ENCODE results near the gene LCA5.

Gene LCA5

GRCh38 chr6:79568996-79569395 is 31.8 kb upstream of the LCA5 start:
- TF ChIP-seq CTCF (IDR thresholded peaks at IDR 0.05; ENCODE audit: low read depth, low read length) (no peak), EZH2phosphoT487 (IDR thresholded peaks at IDR 0.05; ENCODE audit: low read depth) (no peak)
- Histone ChIP-seq H4K20me1 (ENCODE audit: insufficient read depth, low read length) (no peaks in the 10 kb centered on the region), H3K79me2 (ENCODE audit: low read length) (no peaks in the 10 kb centered on the region), H3K36me3 (replicated peaks; ENCODE audit: low read depth, low read length) (no peaks in the 10 kb centered on the region), H3K9me3 (ENCODE audit: insufficient read depth, low read length) (no peaks in the 10 kb centered on the region), H3K4me1 (ENCODE audit: low read length) (peaks cover 4% of the 10 kb centered on the region; the same call in 1 of the 2 replicates), H2AFZ (ENCODE audit: low read depth, low read length) (no peak overlapping the region), H3K9ac (ENCODE audit: low read length) (no peak overlapping the region), H3K4me2 (ENCODE audit: low read length) (no peak overlapping the region), H3K27me3 (ENCODE audit: low read depth, low read length) (no peaks in the 10 kb centered on the region), H3K27ac (ENCODE audit: low read length) (no peak overlapping the region), H3K4me3 (ENCODE audit: low read length) (no peak overlapping the region)

- H3K79me2 ChIP-seq (ENCODE audit: low read length), result no peaks in the 10 kb centered on the region
- H3K4me3 ChIP-seq (ENCODE audit: low read length), result no peak overlapping the region
- no peaks in the 10 kb centered on the region for H3K36me3 ChIP-seq (replicated peaks; ENCODE audit: low read depth, low read length)
- no peaks in the 10 kb centered on the region for H3K27me3 ChIP-seq (ENCODE audit: low read depth, low read length)
- no peaks in the 10 kb centered on the region for H3K4me1 ChIP-seq (ENCODE audit: low read length)
- no peak overlapping the region for H3K9ac ChIP-seq (ENCODE audit: low read length)
- no peaks in the 10 kb centered on the region for H3K9me3 ChIP-seq (ENCODE audit: insufficient read depth, low read length)
- TF ChIP-seq EZH2phosphoT487 (IDR thresholded peaks at IDR 0.05; ENCODE audit: low read depth), result no peak
- no peak for TF ChIP-seq CTCF (IDR thresholded peaks at IDR 0.05; ENCODE audit: low read depth, low read length)
- no peak overlapping the region for H2AFZ ChIP-seq (ENCODE audit: low read depth, low read length)
- H3K4me2 ChIP-seq (ENCODE audit: low read length), result no peak overlapping the region
- no peak overlapping the region for H3K27ac ChIP-seq (ENCODE audit: low read length)
- H4K20me1 ChIP-seq (ENCODE audit: insufficient read depth, low read length), result no peaks in the 10 kb centered on the region
Observed at GRCh38 chr6:79564636-79565035, 27.4 kb upstream of the LCA5 start.

GRCh38 chr6:79559706-79560105 is 22.5 kb upstream of the LCA5 start:
- H3K79me2 ChIP-seq (ENCODE audit: low read length), result no peaks in the 10 kb centered on the region
- no peaks in the 10 kb centered on the region for H4K20me1 ChIP-seq (ENCODE audit: insufficient read depth, low read length)
- H3K36me3 ChIP-seq (replicated peaks; ENCODE audit: low read depth, low read length), result no peaks in the 10 kb centered on the region
- no peak overlapping the region for H2AFZ ChIP-seq (ENCODE audit: low read depth, low read length)
- no peak overlapping the region for H3K4me2 ChIP-seq (ENCODE audit: low read length)
- H3K27me3 ChIP-seq (ENCODE audit: low read depth, low read length), result no peaks in the 10 kb centered on the region
- H3K4me3 ChIP-seq (ENCODE audit: low read length), result no peak overlapping the region
- H3K9me3 ChIP-seq (ENCODE audit: insufficient read depth, low read length), result no peaks in the 10 kb centered on the region
- no peaks in the 10 kb centered on the region; the same call in 1 of the 2 replicates for H3K4me1 ChIP-seq (ENCODE audit: low read length)
- no peak for TF ChIP-seq CTCF (IDR thresholded peaks at IDR 0.05; ENCODE audit: low read depth, low read length)
- H3K9ac ChIP-seq (ENCODE audit: low read length), result no peak overlapping the region
- no peak overlapping the region for H3K27ac ChIP-seq (ENCODE audit: low read length)

- no peak overlapping the region for H3K4me3 ChIP-seq (ENCODE audit: low read length)
- no peak overlapping the region for H3K27ac ChIP-seq (ENCODE audit: low read length)
- H3K9me3 ChIP-seq (ENCODE audit: insufficient read depth, low read length), result no peaks in the 10 kb centered on the region
- H3K4me1 ChIP-seq (ENCODE audit: low read length), result peaks cover 5% of the 10 kb centered on the region
- H4K20me1 ChIP-seq (ENCODE audit: insufficient read depth, low read length), result no peaks in the 10 kb centered on the region
- H2AFZ ChIP-seq (ENCODE audit: low read depth, low read length), result no peak overlapping the region
- H3K79me2 ChIP-seq (ENCODE audit: low read length), result no peaks in the 10 kb centered on the region
- H3K27me3 ChIP-seq (ENCODE audit: low read depth, low read length), result no peaks in the 10 kb centered on the region
- no peaks in the 10 kb centered on the region for H3K36me3 ChIP-seq (replicated peaks; ENCODE audit: low read depth, low read length)
- no peak for TF ChIP-seq CTCF (IDR thresholded peaks at IDR 0.05; ENCODE audit: low read depth, low read length)
- no peak for TF ChIP-seq EZH2phosphoT487 (IDR thresholded peaks at IDR 0.05; ENCODE audit: low read depth)
- no peak overlapping the region for H3K4me2 ChIP-seq (ENCODE audit: low read length)
- no peak overlapping the region for H3K9ac ChIP-seq (ENCODE audit: low read length)
Observed at GRCh38 chr6:79557673-79558467, 20.6 kb upstream of the LCA5 start.
